GM23248 (cell line): Measurements from ENCODE around the gene NCAM1.

ENCODE experiments used
- EZH2 ChIP-seq: fragments of 200-600 bp; sonication (generic); IDR thresholded peaks from 2 replicates; pipeline ENCODE4 v1.6.1; 2018; ENCODE audit warnings: antibody characterized with exemption, mild to moderate bottlenecking; ENCODE audit not compliant: insufficient read depth, poor library complexity, severe bottlenecking
- EZH2phosphoT487 ChIP-seq: fragments of 200-600 bp; sonication (generic); IDR thresholded peaks from 2 replicates; pipeline ENCODE4 v1.6.1; 2018; ENCODE audit warnings: antibody characterized with exemption, moderate library complexity, mild to moderate bottlenecking, low read depth; ENCODE audit not compliant: insufficient read depth

DNA sequence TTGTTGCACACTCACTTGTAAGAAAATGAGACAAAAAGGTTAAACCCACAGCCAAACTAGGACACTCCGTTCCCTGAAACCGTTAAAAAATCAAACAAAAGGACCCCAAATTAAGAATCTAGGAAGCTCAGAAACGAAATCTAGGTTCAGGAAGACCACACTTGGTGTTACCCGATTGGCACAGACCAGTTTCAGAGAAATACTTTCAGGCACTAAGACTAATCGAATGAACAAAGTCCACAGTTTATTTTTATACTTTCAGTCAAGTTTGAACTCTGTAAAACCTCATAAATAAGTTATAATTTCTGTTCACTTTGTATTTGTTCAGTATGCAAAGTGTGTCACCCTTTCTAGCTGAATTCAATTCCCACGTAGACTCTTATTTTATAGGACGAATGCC lies 314.4 kb downstream of the NCAM1 start:
- TF ChIP-seq EZH2phosphoT487 (no peak), EZH2 (no peak)
